ENCODE data around the gene UNC13D. TPM values are rescaled to one million over a fixed set of nuclear protein-coding genes. Genes with fewer than 3 reads are reported as not detected.
A peak's percentile ranks its signal among the peaks of the same experiment; 100 is the strongest.
"Not testable (repeated sequence)": the region's sequence is repeated elsewhere in the genome, so short reads cannot be mapped to it uniquely, and the experiment has no call there.

Gene UNC13D
- total and polyA plus RNA-seq, 4 donors = 56.6 to 110 (median 73.2) TPM

DNA sequence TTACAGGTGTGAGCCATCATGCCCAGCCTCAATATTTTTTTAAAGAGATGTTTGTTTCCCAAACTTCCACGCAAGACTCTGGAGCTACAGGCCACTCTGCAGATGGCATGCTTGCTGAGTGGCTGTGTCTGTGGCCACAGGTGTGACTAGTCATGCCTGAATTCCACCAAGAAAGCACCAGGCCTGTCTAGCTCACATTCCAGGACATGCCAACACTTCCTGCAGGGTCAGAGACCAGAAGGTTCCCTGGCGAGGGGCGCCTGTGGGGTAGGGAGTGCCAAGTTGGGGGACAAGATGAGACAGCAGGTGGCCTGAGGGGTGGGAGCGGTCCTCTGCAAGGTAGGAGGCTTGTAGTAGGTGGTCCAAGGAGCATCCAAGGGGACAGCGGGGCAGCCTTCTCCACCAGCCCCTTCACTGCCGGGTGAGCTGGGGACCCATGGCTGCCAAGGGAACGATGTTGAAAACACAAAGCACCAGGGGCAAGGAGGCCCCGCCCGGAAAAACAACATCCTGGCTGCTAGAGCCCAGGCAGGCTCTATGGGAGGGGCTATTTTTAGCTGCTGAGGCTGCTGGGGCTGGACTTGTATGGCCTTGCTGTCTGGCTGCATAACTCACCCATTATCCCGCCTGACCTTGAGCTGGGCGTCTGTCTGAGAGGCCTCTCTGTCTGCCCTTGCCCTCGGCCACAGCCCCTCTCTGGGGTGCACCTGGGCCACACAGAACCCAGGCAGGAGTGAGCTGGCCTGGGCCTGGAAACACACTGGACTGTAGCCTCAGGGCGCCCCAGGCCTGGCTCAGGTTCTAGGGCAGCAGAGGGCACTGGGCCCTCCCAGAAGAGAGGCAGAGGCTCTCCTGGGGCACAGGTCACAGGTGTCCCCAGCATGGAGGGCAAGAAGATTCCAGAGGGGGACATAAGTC, 28.5 kb upstream of the UNC13D start:
- peaks cover 3 to 58% (median 31%) of the 10 kb centered on the region in 5 donors for H3K4me1 ChIP-seq (ENCODE audit: control insufficient read depth in 5 of 5, insufficient read depth in 5 of 5, low read length in 5 of 5)
- H3K36me3 ChIP-seq (ENCODE audit: control insufficient read depth in 4 of 4, insufficient read depth in 4 of 4, low read length in 4 of 4) = peaks cover 0 to 11% (median 7%) of the 10 kb centered on the region in 4 donors
- H3K27me3 ChIP-seq (ENCODE audit: control insufficient read depth in 3 of 3, insufficient read depth in 3 of 3, low read length in 2 of 3) = no peaks in the 10 kb centered on the region
- TF ChIP-seq, protein P1, sequence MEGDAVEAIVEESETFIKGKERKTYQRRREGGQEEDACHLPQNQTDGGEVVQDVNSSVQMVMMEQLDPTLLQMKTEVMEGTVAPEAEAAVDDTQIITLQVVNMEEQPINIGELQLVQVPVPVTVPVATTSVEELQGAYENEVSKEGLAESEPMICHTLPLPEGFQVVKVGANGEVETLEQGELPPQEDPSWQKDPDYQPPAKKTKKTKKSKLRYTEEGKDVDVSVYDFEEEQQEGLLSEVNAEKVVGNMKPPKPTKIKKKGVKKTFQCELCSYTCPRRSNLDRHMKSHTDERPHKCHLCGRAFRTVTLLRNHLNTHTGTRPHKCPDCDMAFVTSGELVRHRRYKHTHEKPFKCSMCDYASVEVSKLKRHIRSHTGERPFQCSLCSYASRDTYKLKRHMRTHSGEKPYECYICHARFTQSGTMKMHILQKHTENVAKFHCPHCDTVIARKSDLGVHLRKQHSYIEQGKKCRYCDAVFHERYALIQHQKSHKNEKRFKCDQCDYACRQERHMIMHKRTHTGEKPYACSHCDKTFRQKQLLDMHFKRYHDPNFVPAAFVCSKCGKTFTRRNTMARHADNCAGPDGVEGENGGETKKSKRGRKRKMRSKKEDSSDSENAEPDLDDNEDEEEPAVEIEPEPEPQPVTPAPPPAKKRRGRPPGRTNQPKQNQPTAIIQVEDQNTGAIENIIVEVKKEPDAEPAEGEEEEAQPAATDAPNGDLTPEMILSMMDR (IDR thresholded peaks at IDR 0.05; ENCODE audit: control extremely low read depth, extremely low read depth) = no peak
- peak; percentile 66 to 75 (median 70) for DNase-seq
- peak overlapping the region in 1 of 2 donors; percentile 9 for H3K9ac ChIP-seq (ENCODE audit: insufficient read depth in 1 of 2, low read length in 2 of 2)
- H3K9me3 ChIP-seq (ENCODE audit: control insufficient read depth in 4 of 4, insufficient read depth in 3 of 4, low read length in 3 of 4) = no peaks in the 10 kb centered on the region
- 41 to 48% methylated on average over 13 of the region's 13 CpGs for WGBS, 2 donors
- H3K27ac ChIP-seq (ENCODE audit: low read depth in 1 of 2, low read length in 1 of 2) = peak overlapping the region; percentile 87 to 96
- no peak for ATAC-seq (ENCODE audit: insufficient read depth, low FRiP score)
- H3K4me3 ChIP-seq = no peak overlapping the region

DNA sequence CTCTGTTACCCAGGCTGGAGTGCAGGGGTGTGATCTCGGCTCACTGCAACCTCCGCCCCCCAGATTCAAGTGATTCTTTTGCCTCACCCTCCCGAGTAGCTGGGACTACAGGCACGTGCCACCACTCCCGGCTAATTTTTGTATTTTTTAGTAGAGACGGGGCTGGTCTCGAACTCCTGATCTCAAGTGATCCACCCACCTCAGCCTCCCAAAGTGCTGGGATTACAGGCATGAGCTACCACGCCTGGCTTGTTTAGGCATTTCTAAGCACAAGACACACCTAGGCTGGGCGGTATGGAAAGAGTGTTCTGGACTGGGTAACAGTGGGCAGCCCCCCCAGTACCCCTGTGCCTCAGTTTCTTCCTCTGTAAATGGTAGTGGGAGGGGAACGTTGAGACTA, 26.0 kb upstream of the UNC13D start:
- Histone ChIP-seq H3K27ac (ENCODE audit: low read depth in 1 of 2, low read length in 1 of 2) (peak overlapping the region; percentile 62 to 88), H3K36me3 (ENCODE audit: control insufficient read depth in 4 of 4, insufficient read depth in 4 of 4, low read length in 4 of 4) (peaks cover 0 to 11% (median 1%) of the 10 kb centered on the region in 4 donors), H3K4me1 (ENCODE audit: control insufficient read depth in 5 of 5, insufficient read depth in 5 of 5, low read length in 5 of 5) (peaks cover 3 to 39% (median 18%) of the 10 kb centered on the region in 5 donors)
- DNase-seq; ATAC-seq (ENCODE audit: insufficient read depth, low FRiP score); H3K27me3 ChIP-seq (ENCODE audit: control insufficient read depth in 3 of 3, insufficient read depth in 3 of 3, low read length in 2 of 3); H3K4me3 ChIP-seq; H3K9me3 ChIP-seq (ENCODE audit: control insufficient read depth in 4 of 4, insufficient read depth in 3 of 4, low read length in 3 of 4); H3K9ac ChIP-seq (ENCODE audit: insufficient read depth in 1 of 2, low read length in 2 of 2): not testable (repeated sequence)
- 73 to 89% methylated on average over 10 of the region's 10 CpGs for WGBS, 2 donors

DNA sequence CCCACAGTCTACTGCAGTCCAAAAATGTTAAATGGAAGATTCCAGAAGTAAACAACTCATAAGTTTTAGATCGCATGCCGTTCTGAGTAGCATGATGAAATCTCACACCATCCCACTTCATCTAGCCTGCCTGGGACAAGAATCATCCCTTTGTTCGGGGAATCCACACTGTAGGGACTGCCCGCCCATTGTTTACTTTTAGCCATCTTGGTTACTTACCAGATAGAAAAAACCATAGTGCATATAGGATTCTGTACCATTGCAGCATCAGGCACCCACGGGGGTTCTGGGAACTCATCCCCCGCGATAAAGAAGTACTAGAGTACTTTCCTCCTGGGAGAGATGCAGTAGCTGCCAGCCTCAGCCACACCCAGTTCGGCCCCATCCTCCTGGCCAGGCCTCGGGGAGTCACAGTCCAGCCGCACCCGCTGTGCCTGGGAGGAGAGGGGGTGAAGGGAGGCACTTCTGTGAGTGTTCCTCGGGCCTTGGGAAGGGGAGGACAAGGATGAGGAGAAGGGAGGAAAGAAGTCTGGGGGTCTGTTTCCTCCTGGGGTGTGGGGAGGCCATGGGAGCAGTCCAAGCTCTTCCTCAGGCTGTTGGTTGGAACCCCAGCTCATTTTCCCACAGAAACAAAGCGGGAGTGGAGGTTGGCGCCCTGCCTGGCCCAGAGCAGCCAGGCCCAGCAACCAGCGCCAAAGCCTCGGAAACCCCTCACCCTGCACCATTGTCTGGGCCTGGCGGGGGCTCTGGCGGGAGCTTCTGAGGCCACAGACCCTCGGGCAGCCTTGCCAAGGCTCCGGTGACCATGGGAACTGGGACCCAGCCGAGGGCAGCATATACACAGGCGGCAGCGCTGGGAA, 25.3 kb upstream of the UNC13D start:
- Histone ChIP-seq H3K27me3 (ENCODE audit: control insufficient read depth in 3 of 3, insufficient read depth in 3 of 3, low read length in 2 of 3) (no peaks in the 10 kb centered on the region), H3K9me3 (ENCODE audit: control insufficient read depth in 4 of 4, insufficient read depth in 3 of 4, low read length in 3 of 4) (no peaks in the 10 kb centered on the region), H3K36me3 (ENCODE audit: control insufficient read depth in 4 of 4, insufficient read depth in 4 of 4, low read length in 4 of 4) (peaks cover 0 to 5% (median 1%) of the 10 kb centered on the region in 4 donors), H3K4me3 (no peak overlapping the region), H3K9ac (ENCODE audit: insufficient read depth in 1 of 2, low read length in 2 of 2) (no peak overlapping the region), H3K27ac (ENCODE audit: low read depth in 1 of 2, low read length in 1 of 2) (peak overlapping the region; percentile 62 to 88), H3K4me1 (ENCODE audit: control insufficient read depth in 5 of 5, insufficient read depth in 5 of 5, low read length in 5 of 5) (peaks cover 3 to 46% (median 19%) of the 10 kb centered on the region in 5 donors)
- DNase-seq = peak; percentile 87 to 97 (median 95)
- peak; percentile 7 for ATAC-seq (ENCODE audit: insufficient read depth, low FRiP score)
- TF ChIP-seq, protein P1 (IDR thresholded peaks at IDR 0.05; ENCODE audit: control extremely low read depth, extremely low read depth) = no peak
- WGBS, 2 donors = 49 to 72% methylated on average over 23 of the region's 23 CpGs

DNA sequence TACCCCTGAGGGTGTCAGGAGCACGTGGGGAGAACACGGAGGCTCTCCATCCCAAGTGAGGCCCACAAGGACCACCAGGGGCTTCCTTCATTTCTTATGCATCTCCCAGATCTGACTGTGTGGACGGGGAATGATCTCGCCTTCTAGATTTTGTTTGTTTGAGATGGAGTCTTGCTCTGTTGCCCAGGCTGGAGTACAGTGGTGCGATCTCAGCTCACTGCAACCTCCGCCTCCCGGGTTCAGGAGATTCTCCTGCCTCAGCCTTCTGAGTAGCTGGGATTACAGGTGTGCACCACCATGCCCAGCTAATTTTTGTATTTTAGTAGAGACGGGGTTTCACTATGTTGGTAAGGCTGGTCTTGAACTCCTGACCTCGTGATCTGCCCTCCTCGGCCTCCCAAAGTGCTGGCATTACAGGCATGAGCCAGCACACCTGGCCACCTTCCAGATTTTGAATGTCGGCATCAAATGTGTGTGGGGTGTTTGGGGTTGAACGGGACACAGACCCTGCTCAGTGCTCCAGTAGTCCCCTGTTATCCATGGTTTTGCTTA, 24.6 kb upstream of the UNC13D start:
- not testable (repeated sequence) for H3K36me3 ChIP-seq (ENCODE audit: control insufficient read depth in 4 of 4, insufficient read depth in 4 of 4, low read length in 4 of 4); ATAC-seq (ENCODE audit: insufficient read depth, low FRiP score); DNase-seq; H3K4me3 ChIP-seq; H3K9me3 ChIP-seq (ENCODE audit: control insufficient read depth in 4 of 4, insufficient read depth in 3 of 4, low read length in 3 of 4); H3K27me3 ChIP-seq (ENCODE audit: control insufficient read depth in 3 of 3, insufficient read depth in 3 of 3, low read length in 2 of 3); H3K9ac ChIP-seq (ENCODE audit: insufficient read depth in 1 of 2, low read length in 2 of 2)
- peaks cover 3 to 52% (median 26%) of the 10 kb centered on the region in 5 donors for H3K4me1 ChIP-seq (ENCODE audit: control insufficient read depth in 5 of 5, insufficient read depth in 5 of 5, low read length in 5 of 5)
- peak overlapping the region; percentile 1 to 62 for H3K27ac ChIP-seq (ENCODE audit: low read depth in 1 of 2, low read length in 1 of 2)
- 88 to 94% methylated on average over 12 of the region's 12 CpGs for WGBS, 2 donors

DNA sequence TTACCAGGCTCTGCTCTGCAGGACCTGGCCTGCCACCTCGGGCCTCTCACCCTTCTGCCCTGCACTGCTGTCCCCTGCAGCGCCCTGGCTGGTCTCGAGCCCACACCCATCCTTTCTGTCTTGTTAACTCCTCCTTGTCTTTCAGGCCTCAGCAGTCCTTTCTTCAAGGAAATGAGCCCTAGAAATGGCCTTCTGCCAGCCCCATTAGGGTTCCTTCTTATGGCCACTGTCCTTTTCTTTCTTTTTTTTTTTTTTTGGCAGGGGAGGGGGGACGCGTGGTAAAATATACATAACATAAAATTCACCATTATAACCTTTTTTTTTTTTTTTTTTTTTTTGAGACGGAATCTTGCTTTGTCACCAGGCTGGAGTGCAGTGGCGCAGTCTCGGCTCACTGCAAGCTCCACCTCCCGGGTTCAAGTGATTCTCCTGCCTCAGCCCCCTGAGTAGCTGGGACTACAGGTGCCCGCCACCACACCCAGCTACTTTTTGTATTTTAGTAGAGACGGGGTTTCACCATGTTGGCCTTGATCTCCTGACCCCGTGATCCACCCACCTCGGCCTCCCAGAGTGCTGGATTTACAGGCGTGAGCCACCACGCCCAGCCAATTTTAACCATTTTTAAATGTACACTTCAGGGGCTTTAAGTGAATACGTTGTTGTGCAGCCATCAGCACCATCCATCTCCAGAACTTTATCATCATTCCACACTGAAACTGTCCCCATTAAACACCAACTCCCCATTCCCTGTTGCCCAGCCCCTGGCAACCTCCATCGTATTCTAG, 21.4 kb upstream of the UNC13D start:
- H3K9ac ChIP-seq (ENCODE audit: insufficient read depth in 1 of 2, low read length in 2 of 2); ATAC-seq (ENCODE audit: insufficient read depth, low FRiP score); H3K27me3 ChIP-seq (ENCODE audit: control insufficient read depth in 3 of 3, insufficient read depth in 3 of 3, low read length in 2 of 3); H3K36me3 ChIP-seq (ENCODE audit: control insufficient read depth in 4 of 4, insufficient read depth in 4 of 4, low read length in 4 of 4); H3K4me3 ChIP-seq; H3K9me3 ChIP-seq (ENCODE audit: control insufficient read depth in 4 of 4, insufficient read depth in 3 of 4, low read length in 3 of 4): not testable (repeated sequence)
- DNase-seq = peak; percentile 73 to 80 (median 74)
- peaks cover 0 to 38% (median 14%) of the 10 kb centered on the region in 5 donors for H3K4me1 ChIP-seq (ENCODE audit: control insufficient read depth in 5 of 5, insufficient read depth in 5 of 5, low read length in 5 of 5)
- 82 to 90% methylated on average over 15 to 17 of the region's 17 CpGs for WGBS, 2 donors
- H3K27ac ChIP-seq (ENCODE audit: low read depth in 1 of 2, low read length in 1 of 2) = peak overlapping the region in 1 of 2 donors; percentile 62
